ENCODE measurements around the gene MB.
A peak's percentile ranks its signal among the peaks of the same experiment; 100 is the strongest.

MB gene

DNA sequence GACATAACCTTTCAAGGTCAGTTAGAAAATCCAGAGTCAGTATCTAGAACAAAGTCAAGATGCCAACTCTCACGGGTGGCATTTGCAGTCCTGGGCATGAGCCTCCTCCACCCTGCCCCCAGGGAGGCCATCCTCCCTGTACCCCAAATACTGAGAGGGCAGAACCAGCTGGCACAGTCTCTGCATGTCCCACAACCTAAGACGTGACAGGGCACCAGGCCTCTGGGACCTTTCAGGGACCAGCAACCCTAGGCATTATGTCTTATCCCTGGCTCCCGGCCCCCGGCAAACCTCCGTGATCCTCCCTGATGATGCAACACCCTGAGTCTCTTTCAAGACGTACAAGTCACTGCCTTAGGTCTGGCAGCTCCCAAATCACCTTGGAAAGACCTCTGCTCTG is 2.0 kb downstream of the MB start:
- DNase-seq (ENCODE audit: low spot score) = no peak

- DNase-seq (ENCODE audit: low spot score) = no peak
Observed at GRCh38 chr22:35614404-35614803, 2.7 kb downstream of the MB start.

DNA sequence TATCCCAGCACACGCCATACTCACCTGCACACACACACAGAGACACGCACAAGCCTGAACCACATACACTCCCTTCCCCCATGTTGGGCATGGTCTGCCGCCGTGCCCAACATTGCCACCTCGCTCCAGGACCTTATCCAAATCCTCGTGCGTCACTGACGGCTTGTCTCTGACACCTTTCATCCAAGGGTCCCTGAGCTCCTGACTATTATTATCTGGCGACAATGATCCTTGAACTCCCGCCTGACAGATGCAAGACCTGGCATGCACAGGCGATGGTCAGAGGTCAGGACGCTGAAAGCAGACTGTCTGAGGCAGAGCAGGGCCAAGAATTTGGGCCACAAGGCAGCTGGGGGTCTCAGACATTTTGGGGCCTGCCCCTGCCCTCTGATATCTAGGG is 4.2 kb downstream of the MB start:
- no peak for DNase-seq (ENCODE audit: low spot score)

DNA sequence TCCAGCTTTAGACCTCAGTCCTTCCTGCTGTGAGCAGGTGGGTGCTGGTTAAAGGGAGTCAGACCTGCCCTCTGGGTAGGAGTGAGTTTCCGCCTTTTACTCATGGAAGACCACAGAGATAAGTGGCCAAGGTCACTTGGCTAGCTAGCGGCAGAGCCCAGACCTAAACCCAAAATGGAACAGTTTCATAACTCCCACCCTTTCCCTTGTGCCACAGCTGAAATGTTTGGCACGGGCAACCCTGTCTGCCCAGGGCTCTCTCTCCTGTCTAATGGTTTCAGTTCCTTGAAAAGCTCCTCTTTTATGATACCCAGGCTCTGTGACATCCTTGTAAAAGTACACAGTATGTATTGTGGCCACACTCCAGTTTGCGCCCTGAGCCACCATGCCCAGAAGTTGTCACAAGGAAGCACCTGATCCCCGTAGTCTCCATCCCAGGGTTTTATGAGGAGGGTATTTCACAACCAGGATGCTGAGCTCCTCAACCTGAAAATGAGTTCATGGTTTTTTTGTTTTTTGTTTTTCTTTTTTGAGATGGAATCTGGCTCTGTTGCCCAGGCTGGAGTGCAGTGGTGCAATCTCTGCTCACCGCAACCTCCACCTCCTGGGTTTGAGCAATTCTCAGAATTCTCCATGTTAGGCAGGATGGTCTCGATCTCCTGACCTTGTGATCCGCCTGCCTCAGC is 5.1 kb downstream of the MB start:
- DNase-seq (ENCODE audit: low spot score) = no peak

DNA sequence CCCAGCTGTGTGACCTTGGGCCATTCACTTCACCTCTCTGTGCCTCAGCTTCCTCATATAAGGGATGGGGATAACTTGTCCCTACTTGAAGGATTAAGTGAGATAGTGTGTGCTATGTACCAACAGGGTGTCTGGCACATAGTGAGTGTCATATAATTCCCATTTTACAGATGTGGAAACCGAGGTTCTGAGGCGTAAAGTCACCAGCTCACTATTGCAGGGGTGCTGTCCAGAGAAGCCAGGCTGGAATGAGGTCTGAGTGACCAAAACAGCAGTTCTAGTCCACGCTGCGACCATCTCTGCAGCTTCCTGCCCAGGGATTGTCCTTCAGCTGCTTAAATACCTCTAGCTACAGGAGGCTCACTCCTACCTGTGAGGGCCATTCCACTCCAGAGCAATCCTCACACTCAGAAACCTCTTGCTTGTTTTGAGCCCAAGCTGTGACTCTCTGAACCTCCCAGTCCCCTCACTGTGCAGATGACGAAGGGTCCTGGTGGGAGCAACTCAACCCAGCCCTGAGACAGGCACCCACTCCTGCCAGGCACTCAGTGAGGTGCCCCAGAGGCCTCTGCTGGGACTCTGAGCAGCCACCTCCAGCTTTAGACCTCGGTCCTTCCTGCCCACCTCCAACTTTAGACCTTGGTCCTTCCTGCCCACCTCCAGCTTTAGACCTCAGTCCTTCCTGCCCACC is 5.8 kb downstream of the MB start:
- DNase-seq (ENCODE audit: low spot score) = no peak

DNA sequence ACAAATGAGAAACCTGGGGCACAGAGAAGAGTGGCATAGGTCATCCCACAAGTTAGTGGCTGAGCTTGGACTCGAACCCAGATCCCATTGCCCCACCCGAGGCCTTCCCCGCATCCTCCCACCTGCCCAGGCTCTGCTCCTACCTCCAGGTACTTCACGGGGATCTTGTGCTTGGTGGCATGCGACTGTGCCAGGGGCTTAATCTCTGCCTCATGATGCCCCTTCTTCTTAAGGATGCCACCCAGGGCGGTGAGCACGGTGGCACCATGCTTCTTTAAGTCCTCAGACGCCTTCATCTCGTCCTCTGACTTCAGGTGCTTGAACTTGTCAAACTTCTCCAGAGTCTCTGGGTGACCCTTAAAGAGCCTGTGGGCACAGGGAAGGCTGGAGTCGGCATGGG is 6.4 kb downstream of the MB start:
- no peak for DNase-seq (ENCODE audit: low spot score)

GRCh38 chr22:35609761-35610160 is 7.4 kb downstream of the MB start:
- no peak for DNase-seq (ENCODE audit: low spot score)

GRCh38 chr22:35609261-35609660 is 7.9 kb downstream of the MB start:
- DNase-seq (ENCODE audit: low spot score) = no peak

DNA sequence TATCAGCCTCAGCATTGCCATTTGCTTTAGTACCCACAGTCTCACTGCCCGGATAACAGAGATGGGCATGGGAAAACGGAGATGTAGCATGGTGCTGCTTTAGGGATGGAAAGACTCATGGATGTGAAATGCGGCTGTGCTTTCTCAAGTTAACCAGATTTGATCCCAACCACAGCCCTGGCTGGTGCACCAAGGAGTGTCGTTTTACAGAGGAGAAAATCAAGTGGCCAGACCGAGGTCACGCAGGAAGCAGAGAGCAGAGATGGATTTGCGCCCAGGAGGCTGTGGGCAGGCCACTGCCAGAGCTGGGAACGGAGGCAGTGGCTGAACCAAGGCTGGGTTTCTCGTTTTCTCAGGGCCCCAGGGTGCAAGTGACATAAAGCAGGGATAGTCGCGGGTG is 9.0 kb downstream of the MB start:
- DNase-seq (ENCODE audit: low spot score) = no peak

GRCh38 chr22:35606916-35607315 is 10.2 kb downstream of the MB start:
- DNase-seq (ENCODE audit: low spot score) = no peak

- no peak for DNase-seq (ENCODE audit: low spot score)
Observed at GRCh38 chr22:35605851-35606481, 11.2 kb downstream of the MB start.

GRCh38 chr22:35605369-35605680 is 11.8 kb downstream of the MB start:
- DNase-seq (ENCODE audit: low spot score) = no peak

- no peak for DNase-seq (ENCODE audit: low spot score)
Observed at GRCh38 chr22:35604621-35605368, 12.3 kb downstream of the MB start.

- peak; percentile 71 for DNase-seq (ENCODE audit: low spot score)
Observed at GRCh38 chr22:35601743-35602615, 15.2 kb downstream of the MB start.

- no peak for DNase-seq (ENCODE audit: low spot score)
Observed at GRCh38 chr22:35601013-35601580, 16.0 kb downstream of the MB start.

DNA sequence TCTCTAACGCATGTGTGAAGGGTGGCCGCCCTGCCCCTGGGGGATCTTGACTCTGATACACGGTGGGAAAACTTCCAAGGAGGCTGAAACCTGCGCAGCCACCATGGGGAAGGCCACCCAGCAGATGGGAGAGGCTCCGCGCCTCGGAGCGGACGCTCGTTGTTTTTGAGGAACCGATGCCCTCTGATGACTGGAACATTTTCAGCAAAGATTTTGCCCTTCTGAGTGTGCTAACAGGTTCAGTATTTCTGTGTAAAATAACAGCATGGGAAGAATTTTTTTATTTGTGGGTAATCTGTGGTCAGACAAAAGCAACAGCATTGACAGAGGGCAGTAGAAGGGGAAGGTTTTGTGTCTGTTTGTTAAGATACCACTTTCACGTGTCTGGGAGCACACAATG is 16.7 kb downstream of the MB start:
- DNase-seq (ENCODE audit: low spot score) = no peak

- no peak for DNase-seq (ENCODE audit: low spot score)
Observed at GRCh38 chr22:35599364-35599763, 17.8 kb downstream of the MB start.

GRCh38 chr22:35598396-35598710 is 18.8 kb downstream of the MB start:
- DNase-seq (ENCODE audit: low spot score) = no peak

GRCh38 chr22:35597692-35598395 is 19.3 kb downstream of the MB start:
- DNase-seq (ENCODE audit: low spot score) = no peak

- no peak for DNase-seq (ENCODE audit: low spot score)
Observed at GRCh38 chr22:35596821-35597220, 20.3 kb downstream of the MB start.

DNA sequence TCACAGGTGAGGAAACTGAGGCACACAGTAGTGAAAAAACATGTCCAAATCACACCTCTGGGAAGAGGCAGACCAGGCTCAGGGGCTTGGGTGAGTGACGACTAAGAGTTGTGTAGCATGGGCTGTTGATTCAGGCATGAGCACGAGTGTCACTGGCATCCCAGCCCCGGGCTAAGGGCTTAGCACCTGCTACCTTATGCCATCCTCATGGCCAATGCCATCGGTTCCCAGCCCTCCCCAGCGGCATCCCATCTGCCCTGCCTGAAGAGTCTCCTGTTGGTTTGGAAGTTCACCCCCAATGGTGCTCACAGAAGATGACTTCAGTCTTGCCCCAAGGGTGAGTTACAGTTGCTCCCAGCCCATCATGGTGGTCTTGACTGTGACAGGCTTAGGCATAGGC is 22.4 kb downstream of the MB start:
- DNase-seq (ENCODE audit: low spot score) = no peak

Measured in GM03348 (cell line).